HCT116 (cell line): ENCODE measurements around the gene KRT86. TPM values are rescaled to one million over a fixed set of nuclear protein-coding genes. Genes with fewer than 3 reads are reported as not detected.

ENCODE experiments used
- ATAC-seq: fragments of 200-7000 bp; cut with Tn5 transposase; 2 replicates; pipeline ENCODE4 v1.9.1; 2020; ENCODE audit warnings: mild to moderate bottlenecking, moderate library complexity
- BruUV-seq: library from RNA; stranded (reverse); fragments of 400-500 nt; replicated peaks from 2 replicates; lab custom pipeline; 2021; lab: Mats Ljungman, UMichigan
- CTCF ChIA-PET: fragments of 300-600 bp; sonication (Branson Sonifier 250); formaldehyde crosslinking; loops from one replicate; lab custom pipeline; 2021; ENCODE audit warnings: antibody characterized with exemption; lab: Charles Lee
- POLR2A ChIA-PET: fragments of 300-600, 350-600 bp; sonication (Branson Sonifier 250); formaldehyde crosslinking; loops from one replicate; lab custom pipeline; 2021; ENCODE audit warnings: antibody characterized with exemption; lab: Charles Lee
- RAD21 ChIA-PET, 2 experiments: fragments of 300-600 bp; sonication (Branson Sonifier 250); formaldehyde crosslinking; loops; one replicate each; lab custom pipeline; 2023; ENCODE audit warnings: low total read pairs in 2 of 2; ENCODE audit not compliant: uncharacterized antibody in 2 of 2, unreplicated experiment in 2 of 2, low non-redundant PET in 1 of 2; lab: Charles Lee
- DNase-seq: peaks from one replicate; pipeline ENCODE4 v3.0.0-alpha.2; 2010; ENCODE audit warnings: low read depth, low spot score
- H2AFZ ChIP-seq: fragments of 200-600 bp; shearing (Covaris generic), sonication (generic); 2 replicates; pipeline ENCODE4 v1.6.1; 2017; ENCODE audit warnings: low read depth, mixed run types, mixed read lengths, antibody characterized with exemption, low read length; ENCODE audit not compliant: poor library complexity, severe bottlenecking
- H3K27ac ChIP-seq: 2 replicates; pipeline ENCODE4 v1.5.1; 2012; ENCODE audit warnings: low read depth, low read length
- H3K27me3 ChIP-seq: fragments of 200-600 bp; sonication (generic); 2 replicates; pipeline ENCODE4 v1.6.1; 2016; ENCODE audit warnings: mixed run types, low read length, mixed read lengths; ENCODE audit not compliant: insufficient read depth
- H3K36me3 ChIP-seq, 2 experiments: fragments of 200-500 bp in 1 of 2; fragments of 200-600 bp in 1 of 2; sonication (Bioruptor generic) in 1 of 2; sonication (generic) in 1 of 2; 2 replicates each; pipeline versions ENCODE4 v1.5.1 to v1.6.1; 2014 to 2016; ENCODE audit warnings: low read length in 2 of 2, inconsistent platforms in 1 of 2, mixed read lengths in 1 of 2, mixed run types in 1 of 2; ENCODE audit not compliant: insufficient read depth in 2 of 2, control insufficient read depth in 1 of 2
- H3K4me1 ChIP-seq, 2 experiments: fragments of 200-600 bp in 1 of 2; sonication (generic) in 1 of 2; 2 replicates each; pipeline versions ENCODE4 v1.5.1 to v1.6.1; 2012 to 2017; ENCODE audit warnings: low read length in 2 of 2, inconsistent platforms in 1 of 2, mild to moderate bottlenecking in 1 of 2, mixed read lengths in 1 of 2, mixed run types in 1 of 2, moderate library complexity in 1 of 2; ENCODE audit not compliant: insufficient read depth in 2 of 2, control insufficient read depth in 1 of 2
- H3K4me2 ChIP-seq: fragments of 200-600 bp; sonication (generic); 2 replicates; pipeline ENCODE4 v1.6.1; 2017; ENCODE audit warnings: mixed run types, low read length, mixed read lengths
- H3K4me3 ChIP-seq, 2 experiments: fragments of 200-600 bp in 1 of 2; sonication (generic) in 1 of 2; replicated peaks in 1 of 2; 2 replicates each; pipeline ENCODE4 v1.5.1; 2011 to 2016; ENCODE audit warnings: low read length in 2 of 2, control low read depth in 1 of 2, low read depth in 1 of 2, mild to moderate bottlenecking in 1 of 2, mixed read lengths in 1 of 2, mixed run types in 1 of 2
- H3K79me2 ChIP-seq: fragments of 200-600 bp; sonication (generic); 2 replicates; pipeline ENCODE4 v1.6.1; 2017; ENCODE audit warnings: mild to moderate bottlenecking, mixed run types, low read length, moderate library complexity, mixed read lengths; ENCODE audit not compliant: insufficient read depth
- H3K9ac ChIP-seq: fragments of 200-600 bp; sonication (generic); 2 replicates; pipeline ENCODE4 v1.6.1; 2016; ENCODE audit warnings: low read length, mixed read lengths
- H3K9me2 ChIP-seq: fragments of 200-600 bp; sonication (generic), shearing (Covaris generic); 2 replicates; pipeline ENCODE4 v1.6.1; 2017; ENCODE audit warnings: mixed run types, mild to moderate bottlenecking, moderate library complexity; ENCODE audit not compliant: insufficient read depth
- H3K9me3 ChIP-seq, 2 experiments: fragments of 200-500 bp in 1 of 2; fragments of 200-600 bp in 1 of 2; sonication (Bioruptor generic) in 1 of 2; sonication (generic) in 1 of 2; 2 replicates each; pipeline ENCODE4 v1.6.1; 2014 to 2017; ENCODE audit warnings: low read length in 2 of 2, mixed read lengths in 2 of 2, inconsistent platforms in 1 of 2, low read depth in 1 of 2, mild to moderate bottlenecking in 1 of 2, mixed run types in 1 of 2, moderate library complexity in 1 of 2; ENCODE audit not compliant: control insufficient read depth in 1 of 2, insufficient read depth in 1 of 2
- H4K20me1 ChIP-seq: fragments of 200-600 bp; sonication (generic), shearing (Covaris generic); 2 replicates; pipeline ENCODE4 v1.6.1; 2017; ENCODE audit warnings: mixed run types, mild to moderate bottlenecking, moderate library complexity; ENCODE audit not compliant: insufficient read depth
- CBX3 ChIP-seq: IDR thresholded peaks from 2 replicates; pipeline ENCODE4 v1.6.1; 2012; ENCODE audit warnings: low read depth
- EGR1 ChIP-seq: IDR thresholded peaks from 2 replicates; pipeline ENCODE4 v1.6.1; 2012; ENCODE audit warnings: low read depth
- ELF1 ChIP-seq: IDR thresholded peaks from 2 replicates; pipeline ENCODE4 v1.6.1; 2012; ENCODE audit warnings: low read depth, borderline replicate concordance
- EZH2 ChIP-seq: fragments of 200-600 bp; sonication (generic); IDR thresholded peaks from 2 replicates; pipeline ENCODE4 v1.6.1; 2017; ENCODE audit warnings: antibody characterized with exemption, mixed run types
- EZH2phosphoT487 ChIP-seq: fragments of 200-600 bp; IDR thresholded peaks from 2 replicates; pipeline ENCODE4 v1.6.1; 2018; ENCODE audit warnings: antibody characterized with exemption, borderline replicate concordance
- FOSL1 ChIP-seq: IDR thresholded peaks from 2 replicates; pipeline ENCODE4 v1.6.1; 2012; ENCODE audit warnings: low read depth
- JUND ChIP-seq: IDR thresholded peaks from 2 replicates; pipeline ENCODE4 v1.6.1; 2012
- POLR2A ChIP-seq: IDR thresholded peaks from 2 replicates; pipeline ENCODE4 v1.7.0; 2011; ENCODE audit warnings: borderline replicate concordance; ENCODE audit not compliant: insufficient read depth, insufficient read length; ENCODE audit errors: extremely low read depth
- POLR2AphosphoS5 ChIP-seq: IDR thresholded peaks from 2 replicates; pipeline ENCODE4 v1.6.1; 2011; ENCODE audit warnings: mild to moderate bottlenecking, low read depth, low read length, moderate library complexity
- RAD21 ChIP-seq: IDR thresholded peaks from 2 replicates; pipeline ENCODE4 v1.6.1; 2012; ENCODE audit warnings: low read depth, mild to moderate bottlenecking
- SIN3A ChIP-seq: IDR thresholded peaks from 2 replicates; pipeline ENCODE4 v1.6.1; 2012; ENCODE audit warnings: low read depth
- SP1 ChIP-seq: IDR thresholded peaks from 2 replicates; pipeline ENCODE4 v1.6.1; 2012; ENCODE audit warnings: low read depth
- SRF ChIP-seq: IDR thresholded peaks from 2 replicates; pipeline ENCODE4 v1.6.1; 2012; ENCODE audit warnings: low read depth
- TCF7L2 ChIP-seq: IDR thresholded peaks from 2 replicates; pipeline ENCODE4 v1.7.0; 2011; ENCODE audit warnings: borderline replicate concordance, inconsistent platforms; ENCODE audit not compliant: insufficient read depth, insufficient read length; ENCODE audit errors: extremely low read depth
- YY1 ChIP-seq: IDR thresholded peaks from 2 replicates; pipeline ENCODE4 v1.6.1; 2011; ENCODE audit warnings: low read length, low read depth, moderate library complexity, mild to moderate bottlenecking; ENCODE audit not compliant: insufficient replicate concordance; ENCODE audit errors: extremely low read depth
- ZNF274 ChIP-seq: fragments of 200-500 bp; sonication (Bioruptor generic); IDR thresholded peaks from 2 replicates; pipeline ENCODE4 v1.6.1; 2014; ENCODE audit warnings: mild to moderate bottlenecking, low read depth, low read length, inconsistent platforms
- intact Hi-C: fragments of 100-400 bp; cut with micrococcal nuclease; formaldehyde crosslinking; loops from 2 replicates; pipeline ENCODE4 v1.10.0; 2022
- total RNA-seq: library from RNA; stranded (reverse); gene quantifications from one replicate; pipeline ENCODE4 v1.2.1, GENCODE V29; 2021; ENCODE audit not compliant: unreplicated experiment
- TF ChIP-seq, protein P1 (sequence below): IDR thresholded peaks from 2 replicates; pipeline ENCODE4 v1.6.1; 2011; ENCODE audit warnings: mild to moderate bottlenecking, low read length, moderate library complexity; ENCODE audit not compliant: insufficient replicate concordance; ENCODE audit errors: extremely low read depth
- TF ChIP-seq, protein P2 (sequence below): IDR thresholded peaks from 2 replicates; pipeline ENCODE4 v1.6.1; 2012

Gene KRT86
- total RNA-seq, 1 experiment from 2014 or later, result 1.5 TPM

DNA sequence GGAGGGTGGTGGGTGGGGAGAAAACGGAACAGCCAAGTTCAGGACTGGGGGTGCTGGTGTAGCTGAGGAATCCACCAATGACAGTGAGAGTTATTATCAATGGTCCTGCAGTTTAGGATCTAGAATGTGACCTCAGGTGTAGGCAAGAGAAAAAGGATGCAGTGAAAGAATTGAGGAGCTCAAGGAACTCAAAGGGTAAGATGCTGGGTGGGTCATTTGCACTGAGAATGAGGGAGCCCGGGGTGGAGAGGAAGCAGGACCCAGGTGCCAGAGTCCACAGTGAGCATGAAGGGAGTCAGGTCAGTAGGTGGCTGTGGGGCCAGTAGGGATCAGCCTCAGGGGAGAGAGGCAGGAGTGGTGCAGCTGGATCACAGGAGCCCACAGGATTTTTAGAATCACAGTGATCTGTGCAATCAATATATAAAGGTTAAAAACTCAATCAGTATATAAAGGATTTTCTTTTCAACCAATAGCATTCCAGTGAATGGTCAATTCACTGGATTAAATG is 44.6 kb upstream of the KRT86 start:
- DNase-seq, result no peak
- ChIA-PET CTCF (interaction anchor here (0.8 to 2.5 kb wide), 5 partner anchors 8 to 49 kb away, joined by 3 to 8 read pairs (median 5); no protein-coding TSS in a partner anchor), POLR2A (interaction anchor here (1.1 to 1.7 kb wide), 2 partner anchors 14 to 51 kb away, joined by 6 read pairs; no protein-coding TSS in a partner anchor)
- Histone ChIP-seq H4K20me1 (no peaks in the 10 kb centered on the region), H3K4me2 (peak overlapping the region; percentile 71), H3K4me3 (peak overlapping the region in 1 of 2 experiments; percentile 38; a peak in 1 of 4 replicates), H3K36me3 (no peaks in the 10 kb centered on the region), H3K9me2 (no peaks in the 10 kb centered on the region), H3K27me3 (no peaks in the 10 kb centered on the region), H3K27ac (peak overlapping the region; percentile 56), H3K9me3 (no peaks in the 10 kb centered on the region), H2AFZ (no peak overlapping the region), H3K79me2 (no peaks in the 10 kb centered on the region)
- intact Hi-C loops, result no loop called here
- no TSS peak for BruUV-seq
- TF ChIP-seq, protein P1, sequence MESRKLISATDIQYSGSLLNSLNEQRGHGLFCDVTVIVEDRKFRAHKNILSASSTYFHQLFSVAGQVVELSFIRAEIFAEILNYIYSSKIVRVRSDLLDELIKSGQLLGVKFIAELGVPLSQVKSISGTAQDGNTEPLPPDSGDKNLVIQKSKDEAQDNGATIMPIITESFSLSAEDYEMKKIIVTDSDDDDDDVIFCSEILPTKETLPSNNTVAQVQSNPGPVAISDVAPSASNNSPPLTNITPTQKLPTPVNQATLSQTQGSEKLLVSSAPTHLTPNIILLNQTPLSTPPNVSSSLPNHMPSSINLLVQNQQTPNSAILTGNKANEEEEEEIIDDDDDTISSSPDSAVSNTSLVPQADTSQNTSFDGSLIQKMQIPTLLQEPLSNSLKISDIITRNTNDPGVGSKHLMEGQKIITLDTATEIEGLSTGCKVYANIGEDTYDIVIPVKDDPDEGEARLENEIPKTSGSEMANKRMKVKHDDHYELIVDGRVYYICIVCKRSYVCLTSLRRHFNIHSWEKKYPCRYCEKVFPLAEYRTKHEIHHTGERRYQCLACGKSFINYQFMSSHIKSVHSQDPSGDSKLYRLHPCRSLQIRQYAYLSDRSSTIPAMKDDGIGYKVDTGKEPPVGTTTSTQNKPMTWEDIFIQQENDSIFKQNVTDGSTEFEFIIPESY, result no peak
- TF ChIP-seq SRF (no peak), EZH2phosphoT487 (no peak), ELF1 (no peak), FOSL1 (no peak), EGR1 (no peak), POLR2AphosphoS5 (no peak), JUND (no peak), CBX3 (no peak), SP1 (no peak), YY1 (no peak), EZH2 (no peak), SIN3A (no peak), TCF7L2 (no peak), RAD21 (no peak), ZNF274 (no peak), POLR2A (no peak)
- TF ChIP-seq, protein P2, sequence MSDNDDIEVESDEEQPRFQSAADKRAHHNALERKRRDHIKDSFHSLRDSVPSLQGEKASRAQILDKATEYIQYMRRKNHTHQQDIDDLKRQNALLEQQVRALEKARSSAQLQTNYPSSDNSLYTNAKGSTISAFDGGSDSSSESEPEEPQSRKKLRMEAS, result no peak
- TF ChIP-seq, all 23 proteins: peak for 0
- Histone ChIP-seq H3K9ac (peak overlapping the region; percentile 57), H3K4me1 (peaks cover 29 to 88% of the 10 kb centered on the region in 2 experiments)
- peak; percentile 43 for ATAC-seq
- RAD21 ChIA-PET, result no interaction called here
